HCT116 (cell line): ENCODE results near the gene SOBP. TPM values are rescaled to one million over a fixed set of nuclear protein-coding genes. Genes with fewer than 3 reads are reported as not detected.

Experiments used
- ATAC-seq: fragments of 200-7000 bp; cut with Tn5 transposase; 2 replicates; pipeline ENCODE4 v1.9.1; 2020; ENCODE audit warnings: mild to moderate bottlenecking, moderate library complexity
- BruUV-seq: library from RNA; stranded (reverse); fragments of 400-500 nt; replicated peaks from 2 replicates; lab custom pipeline; 2021; lab: Mats Ljungman, UMichigan
- CTCF ChIA-PET: fragments of 300-600 bp; sonication (Branson Sonifier 250); formaldehyde crosslinking; loops from one replicate; lab custom pipeline; 2021; ENCODE audit warnings: antibody characterized with exemption; lab: Charles Lee
- POLR2A ChIA-PET: fragments of 300-600, 350-600 bp; sonication (Branson Sonifier 250); formaldehyde crosslinking; loops from one replicate; lab custom pipeline; 2021; ENCODE audit warnings: antibody characterized with exemption; lab: Charles Lee
- RAD21 ChIA-PET, 2 experiments: fragments of 300-600 bp; sonication (Branson Sonifier 250); formaldehyde crosslinking; loops; one replicate each; lab custom pipeline; 2023; ENCODE audit warnings: low total read pairs in 2 of 2; ENCODE audit not compliant: uncharacterized antibody in 2 of 2, unreplicated experiment in 2 of 2, low non-redundant PET in 1 of 2; lab: Charles Lee
- DNase-seq: peaks from one replicate; pipeline ENCODE4 v3.0.0-alpha.2; 2010; ENCODE audit warnings: low read depth, low spot score
- H2AFZ ChIP-seq: fragments of 200-600 bp; shearing (Covaris generic), sonication (generic); 2 replicates; pipeline ENCODE4 v1.6.1; 2017; ENCODE audit warnings: low read depth, mixed run types, mixed read lengths, antibody characterized with exemption, low read length; ENCODE audit not compliant: poor library complexity, severe bottlenecking
- H3K27ac ChIP-seq: 2 replicates; pipeline ENCODE4 v1.5.1; 2012; ENCODE audit warnings: low read depth, low read length
- H3K27me3 ChIP-seq: fragments of 200-600 bp; sonication (generic); 2 replicates; pipeline ENCODE4 v1.6.1; 2016; ENCODE audit warnings: mixed run types, low read length, mixed read lengths; ENCODE audit not compliant: insufficient read depth
- H3K36me3 ChIP-seq, 2 experiments: fragments of 200-500 bp in 1 of 2; fragments of 200-600 bp in 1 of 2; sonication (Bioruptor generic) in 1 of 2; sonication (generic) in 1 of 2; 2 replicates each; pipeline versions ENCODE4 v1.5.1 to v1.6.1; 2014 to 2016; ENCODE audit warnings: low read length in 2 of 2, inconsistent platforms in 1 of 2, mixed read lengths in 1 of 2, mixed run types in 1 of 2; ENCODE audit not compliant: insufficient read depth in 2 of 2, control insufficient read depth in 1 of 2
- H3K4me1 ChIP-seq, 2 experiments: fragments of 200-600 bp in 1 of 2; sonication (generic) in 1 of 2; 2 replicates each; pipeline versions ENCODE4 v1.5.1 to v1.6.1; 2012 to 2017; ENCODE audit warnings: low read length in 2 of 2, inconsistent platforms in 1 of 2, mild to moderate bottlenecking in 1 of 2, mixed read lengths in 1 of 2, mixed run types in 1 of 2, moderate library complexity in 1 of 2; ENCODE audit not compliant: insufficient read depth in 2 of 2, control insufficient read depth in 1 of 2
- H3K4me2 ChIP-seq: fragments of 200-600 bp; sonication (generic); 2 replicates; pipeline ENCODE4 v1.6.1; 2017; ENCODE audit warnings: mixed run types, low read length, mixed read lengths
- H3K4me3 ChIP-seq, 2 experiments: fragments of 200-600 bp in 1 of 2; sonication (generic) in 1 of 2; replicated peaks in 1 of 2; 2 replicates each; pipeline ENCODE4 v1.5.1; 2011 to 2016; ENCODE audit warnings: low read length in 2 of 2, control low read depth in 1 of 2, low read depth in 1 of 2, mild to moderate bottlenecking in 1 of 2, mixed read lengths in 1 of 2, mixed run types in 1 of 2
- H3K79me2 ChIP-seq: fragments of 200-600 bp; sonication (generic); 2 replicates; pipeline ENCODE4 v1.6.1; 2017; ENCODE audit warnings: mild to moderate bottlenecking, mixed run types, low read length, moderate library complexity, mixed read lengths; ENCODE audit not compliant: insufficient read depth
- H3K9ac ChIP-seq: fragments of 200-600 bp; sonication (generic); 2 replicates; pipeline ENCODE4 v1.6.1; 2016; ENCODE audit warnings: low read length, mixed read lengths
- H3K9me2 ChIP-seq: fragments of 200-600 bp; sonication (generic), shearing (Covaris generic); 2 replicates; pipeline ENCODE4 v1.6.1; 2017; ENCODE audit warnings: mixed run types, mild to moderate bottlenecking, moderate library complexity; ENCODE audit not compliant: insufficient read depth
- H3K9me3 ChIP-seq, 2 experiments: fragments of 200-500 bp in 1 of 2; fragments of 200-600 bp in 1 of 2; sonication (Bioruptor generic) in 1 of 2; sonication (generic) in 1 of 2; 2 replicates each; pipeline ENCODE4 v1.6.1; 2014 to 2017; ENCODE audit warnings: low read length in 2 of 2, mixed read lengths in 2 of 2, inconsistent platforms in 1 of 2, low read depth in 1 of 2, mild to moderate bottlenecking in 1 of 2, mixed run types in 1 of 2, moderate library complexity in 1 of 2; ENCODE audit not compliant: control insufficient read depth in 1 of 2, insufficient read depth in 1 of 2
- H4K20me1 ChIP-seq: fragments of 200-600 bp; sonication (generic), shearing (Covaris generic); 2 replicates; pipeline ENCODE4 v1.6.1; 2017; ENCODE audit warnings: mixed run types, mild to moderate bottlenecking, moderate library complexity; ENCODE audit not compliant: insufficient read depth
- CBX3 ChIP-seq: IDR thresholded peaks from 2 replicates; pipeline ENCODE4 v1.6.1; 2012; ENCODE audit warnings: low read depth
- CEBPB ChIP-seq: IDR thresholded peaks from 2 replicates; pipeline ENCODE4 v1.6.1; 2012; ENCODE audit warnings: low read depth
- EGR1 ChIP-seq: IDR thresholded peaks from 2 replicates; pipeline ENCODE4 v1.6.1; 2012; ENCODE audit warnings: low read depth
- ELF1 ChIP-seq: IDR thresholded peaks from 2 replicates; pipeline ENCODE4 v1.6.1; 2012; ENCODE audit warnings: low read depth, borderline replicate concordance
- EZH2phosphoT487 ChIP-seq: fragments of 200-600 bp; IDR thresholded peaks from 2 replicates; pipeline ENCODE4 v1.6.1; 2018; ENCODE audit warnings: antibody characterized with exemption, borderline replicate concordance
- FOSL1 ChIP-seq: IDR thresholded peaks from 2 replicates; pipeline ENCODE4 v1.6.1; 2012; ENCODE audit warnings: low read depth
- JUND ChIP-seq: IDR thresholded peaks from 2 replicates; pipeline ENCODE4 v1.6.1; 2012
- POLR2A ChIP-seq: IDR thresholded peaks from 2 replicates; pipeline ENCODE4 v1.7.0; 2011; ENCODE audit warnings: borderline replicate concordance; ENCODE audit not compliant: insufficient read depth, insufficient read length; ENCODE audit errors: extremely low read depth
- POLR2AphosphoS5 ChIP-seq: IDR thresholded peaks from 2 replicates; pipeline ENCODE4 v1.6.1; 2011; ENCODE audit warnings: mild to moderate bottlenecking, low read depth, low read length, moderate library complexity
- RAD21 ChIP-seq: IDR thresholded peaks from 2 replicates; pipeline ENCODE4 v1.6.1; 2012; ENCODE audit warnings: low read depth, mild to moderate bottlenecking
- SIN3A ChIP-seq: IDR thresholded peaks from 2 replicates; pipeline ENCODE4 v1.6.1; 2012; ENCODE audit warnings: low read depth
- SP1 ChIP-seq: IDR thresholded peaks from 2 replicates; pipeline ENCODE4 v1.6.1; 2012; ENCODE audit warnings: low read depth
- SRF ChIP-seq: IDR thresholded peaks from 2 replicates; pipeline ENCODE4 v1.6.1; 2012; ENCODE audit warnings: low read depth
- TCF7L2 ChIP-seq: IDR thresholded peaks from 2 replicates; pipeline ENCODE4 v1.7.0; 2011; ENCODE audit warnings: borderline replicate concordance, inconsistent platforms; ENCODE audit not compliant: insufficient read depth, insufficient read length; ENCODE audit errors: extremely low read depth
- YY1 ChIP-seq: IDR thresholded peaks from 2 replicates; pipeline ENCODE4 v1.6.1; 2011; ENCODE audit warnings: low read length, low read depth, moderate library complexity, mild to moderate bottlenecking; ENCODE audit not compliant: insufficient replicate concordance; ENCODE audit errors: extremely low read depth
- ZFX ChIP-seq: fragments of 450-650 bp; IDR thresholded peaks from 2 replicates; pipeline ENCODE4 v1.6.1; 2017
- intact Hi-C: fragments of 100-400 bp; cut with micrococcal nuclease; formaldehyde crosslinking; loops from 2 replicates; pipeline ENCODE4 v1.10.0; 2022
- total RNA-seq: library from RNA; stranded (reverse); gene quantifications from one replicate; pipeline ENCODE4 v1.2.1, GENCODE V29; 2021; ENCODE audit not compliant: unreplicated experiment
- TF ChIP-seq, protein P1 (sequence below): IDR thresholded peaks from 2 replicates; pipeline ENCODE4 v1.6.1; 2012
- TF ChIP-seq, protein P2 (sequence below): IDR thresholded peaks from 2 replicates; pipeline ENCODE4 v1.6.1; 2012
- TF ChIP-seq, protein P3 (sequence below): IDR thresholded peaks from 2 replicates; pipeline ENCODE4 v1.6.1; 2011; ENCODE audit warnings: mild to moderate bottlenecking, low read length, moderate library complexity; ENCODE audit not compliant: insufficient replicate concordance; ENCODE audit errors: extremely low read depth

Gene SOBP
- total RNA-seq, 1 experiment from 2014 or later, result 2.6 TPM

DNA sequence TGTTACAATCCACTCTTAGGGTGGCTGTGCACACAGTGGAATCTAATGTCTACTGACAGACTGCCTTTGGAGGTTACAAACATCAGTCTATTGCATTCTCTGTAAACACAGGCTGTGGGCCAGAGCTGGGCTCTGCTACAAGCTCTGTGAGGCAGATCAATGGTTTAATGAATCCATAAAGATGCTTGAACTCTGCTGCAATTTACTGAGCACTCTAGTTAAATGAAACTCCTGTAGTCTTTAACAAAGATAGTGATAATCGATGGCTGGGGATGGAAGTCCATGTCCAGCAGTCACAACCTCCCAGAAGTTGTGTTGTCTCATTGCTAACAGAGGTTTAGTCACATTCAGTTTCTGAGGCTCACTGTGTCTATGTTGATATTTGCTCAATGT is 50.5 kb downstream of the SOBP start:
- Histone ChIP-seq H3K4me1 (no peaks in the 10 kb centered on the region), H3K4me2 (no peak overlapping the region), H3K27ac (no peak overlapping the region)
- TF ChIP-seq RAD21 (no peak), YY1 (no peak), SRF (no peak), CEBPB (no peak), EZH2phosphoT487 (no peak), FOSL1 (no peak), ELF1 (no peak), POLR2A (no peak), POLR2AphosphoS5 (no peak), EGR1 (no peak)
- TF ChIP-seq, protein P1, sequence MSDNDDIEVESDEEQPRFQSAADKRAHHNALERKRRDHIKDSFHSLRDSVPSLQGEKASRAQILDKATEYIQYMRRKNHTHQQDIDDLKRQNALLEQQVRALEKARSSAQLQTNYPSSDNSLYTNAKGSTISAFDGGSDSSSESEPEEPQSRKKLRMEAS, result no peak
- TF ChIP-seq, all 23 proteins: peak for 0
- Histone ChIP-seq H3K9me3 (no peaks in the 10 kb centered on the region), H3K9me2 (no peaks in the 10 kb centered on the region), H2AFZ (no peak overlapping the region), H4K20me1 (no peaks in the 10 kb centered on the region), H3K9ac (no peak overlapping the region), H3K79me2 (no peaks in the 10 kb centered on the region), H3K27me3 (no peaks in the 10 kb centered on the region), H3K4me3 (no peak overlapping the region), H3K36me3 (no peaks in the 10 kb centered on the region)
- CTCF ChIA-PET, result no interaction called here
- DNase-seq, result no peak
- intact Hi-C loops, result no loop called here
- POLR2A ChIA-PET, result no interaction called here
- no peak for ATAC-seq
- RAD21 ChIA-PET, result no interaction called here
- no TSS peak for BruUV-seq

DNA sequence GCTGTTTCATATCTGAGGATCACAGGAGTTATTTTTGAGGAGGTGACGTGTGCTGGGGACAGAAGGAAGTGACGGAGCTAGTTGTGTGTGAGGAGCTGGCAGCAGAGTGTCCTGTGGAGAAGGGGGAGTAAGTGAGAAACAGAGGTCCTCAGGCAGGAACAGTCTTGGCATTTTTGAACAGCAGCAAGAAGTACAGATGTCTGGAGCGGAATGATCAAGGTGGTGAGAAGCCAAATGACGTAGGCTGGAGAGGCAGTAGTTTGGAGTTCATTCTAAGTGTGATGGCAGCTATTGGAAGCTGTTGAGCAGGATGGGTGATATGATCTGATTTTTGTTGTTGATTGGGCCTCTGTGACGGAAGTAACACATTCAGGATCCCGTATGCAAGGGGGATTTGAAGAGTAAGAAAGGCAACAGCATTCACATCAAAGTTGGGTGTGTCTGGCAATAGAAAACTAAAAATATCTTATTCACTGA is 52.3 kb downstream of the SOBP start:
- BruUV-seq, result no TSS peak
- Histone ChIP-seq H3K36me3 (no peaks in the 10 kb centered on the region), H3K9me2 (no peaks in the 10 kb centered on the region), H3K9ac (no peak overlapping the region), H3K4me3 (no peak overlapping the region), H3K79me2 (no peaks in the 10 kb centered on the region), H3K9me3 (no peaks in the 10 kb centered on the region), H2AFZ (no peak overlapping the region), H3K27ac (no peak overlapping the region), H3K4me2 (no peak overlapping the region), H3K4me1 (no peaks in the 10 kb centered on the region), H4K20me1 (no peaks in the 10 kb centered on the region), H3K27me3 (no peaks in the 10 kb centered on the region)
- RAD21 ChIA-PET, result no interaction called here
- DNase-seq (no peak), ATAC-seq (no peak)
- intact Hi-C loops, result no loop called here
- POLR2A ChIA-PET, result no interaction called here
- CTCF ChIA-PET, result no interaction called here
- TF ChIP-seq EGR1, result no peak
- TF ChIP-seq CEBPB, result no peak
- no peak for TF ChIP-seq ZFX
- no peak for TF ChIP-seq SP1
- TF ChIP-seq, protein P2, sequence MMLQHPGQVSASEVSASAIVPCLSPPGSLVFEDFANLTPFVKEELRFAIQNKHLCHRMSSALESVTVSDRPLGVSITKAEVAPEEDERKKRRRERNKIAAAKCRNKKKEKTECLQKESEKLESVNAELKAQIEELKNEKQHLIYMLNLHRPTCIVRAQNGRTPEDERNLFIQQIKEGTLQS, result no peak
- TF ChIP-seq FOSL1, result no peak
- TF ChIP-seq, protein P1, result no peak
- no peak for TF ChIP-seq CBX3
- TF ChIP-seq JUND, result no peak
- TF ChIP-seq TCF7L2, result no peak
- no peak for TF ChIP-seq POLR2AphosphoS5
- no peak for TF ChIP-seq SIN3A
- TF ChIP-seq, protein P3, sequence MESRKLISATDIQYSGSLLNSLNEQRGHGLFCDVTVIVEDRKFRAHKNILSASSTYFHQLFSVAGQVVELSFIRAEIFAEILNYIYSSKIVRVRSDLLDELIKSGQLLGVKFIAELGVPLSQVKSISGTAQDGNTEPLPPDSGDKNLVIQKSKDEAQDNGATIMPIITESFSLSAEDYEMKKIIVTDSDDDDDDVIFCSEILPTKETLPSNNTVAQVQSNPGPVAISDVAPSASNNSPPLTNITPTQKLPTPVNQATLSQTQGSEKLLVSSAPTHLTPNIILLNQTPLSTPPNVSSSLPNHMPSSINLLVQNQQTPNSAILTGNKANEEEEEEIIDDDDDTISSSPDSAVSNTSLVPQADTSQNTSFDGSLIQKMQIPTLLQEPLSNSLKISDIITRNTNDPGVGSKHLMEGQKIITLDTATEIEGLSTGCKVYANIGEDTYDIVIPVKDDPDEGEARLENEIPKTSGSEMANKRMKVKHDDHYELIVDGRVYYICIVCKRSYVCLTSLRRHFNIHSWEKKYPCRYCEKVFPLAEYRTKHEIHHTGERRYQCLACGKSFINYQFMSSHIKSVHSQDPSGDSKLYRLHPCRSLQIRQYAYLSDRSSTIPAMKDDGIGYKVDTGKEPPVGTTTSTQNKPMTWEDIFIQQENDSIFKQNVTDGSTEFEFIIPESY, result no peak
